ENCODE measurements around the gene GNB1L.
"Not testable (repeated sequence)": the region's sequence is repeated elsewhere in the genome, so short reads cannot be mapped to it uniquely, and the experiment has no call there.

The GNB1L gene

DNA sequence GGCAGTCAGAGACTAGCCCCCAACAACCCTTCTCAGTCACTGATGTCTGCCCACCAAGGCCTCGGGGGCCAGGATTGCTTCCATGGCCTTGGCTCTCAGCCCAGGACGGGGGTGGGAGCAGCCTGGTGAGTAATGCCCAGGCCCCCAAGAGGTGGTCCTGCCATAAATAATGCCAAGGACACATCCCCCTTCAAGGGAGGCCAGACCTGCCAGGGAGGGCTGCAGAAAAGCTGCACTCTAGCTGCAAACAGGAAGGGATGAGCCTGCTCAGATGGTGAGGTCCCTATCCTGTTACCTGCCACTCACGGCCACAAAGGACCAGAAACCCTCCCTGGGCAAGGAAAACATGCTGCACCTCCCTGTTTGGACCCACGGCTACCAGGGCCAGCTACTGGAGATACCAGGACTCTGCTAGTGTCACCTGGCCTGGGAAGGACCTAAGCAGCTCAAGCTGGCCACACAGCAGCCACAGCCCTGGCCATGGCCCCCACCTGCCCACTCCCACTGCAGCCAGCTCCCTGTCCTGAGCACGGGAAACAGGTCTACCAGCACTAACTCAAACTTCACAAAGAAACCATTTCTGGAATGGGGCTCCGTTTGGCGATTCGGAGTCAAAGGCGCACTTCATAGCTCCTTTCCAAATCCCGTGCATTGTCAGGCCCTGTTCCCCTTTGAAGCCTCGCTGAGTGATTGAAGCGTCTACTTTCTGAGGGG lies 12.1 kb downstream of the GNB1L start:
- no peak for DNase-seq

DNA sequence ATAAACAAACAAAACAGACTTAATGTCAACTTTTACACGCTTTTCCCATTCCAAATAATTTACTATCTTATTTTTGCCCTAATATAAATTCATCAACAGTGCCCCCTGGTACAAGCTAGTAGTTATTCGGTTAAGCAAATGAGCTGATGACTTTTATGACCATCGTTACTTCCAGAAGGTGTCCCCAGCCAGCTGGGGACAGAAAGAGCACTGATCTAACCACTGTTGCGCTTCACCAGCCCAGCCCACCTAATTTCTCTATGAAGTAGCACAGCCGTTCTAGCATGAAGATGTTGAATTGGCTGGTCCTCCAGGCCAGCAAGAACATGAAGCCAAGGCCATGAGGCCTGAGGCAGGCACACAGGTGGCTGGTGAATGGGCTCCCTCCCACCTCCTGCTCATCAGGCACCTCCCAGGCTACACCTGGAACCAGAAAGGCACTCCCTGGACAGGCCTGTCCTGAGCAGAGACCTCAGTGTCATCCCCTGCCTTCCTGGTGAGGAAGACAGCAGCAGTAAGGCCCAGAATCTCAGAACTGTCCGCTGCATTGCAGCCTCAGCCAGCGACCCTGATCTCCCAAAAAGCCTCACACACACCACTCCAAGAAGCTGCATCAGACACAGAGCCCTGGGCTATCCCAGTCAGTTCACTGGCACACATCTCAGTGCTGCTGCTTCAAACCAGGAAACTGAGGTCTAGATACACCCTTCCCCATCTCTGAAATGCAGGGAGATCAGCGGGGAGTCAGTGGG lies 12.9 kb downstream of the GNB1L start:
- DNase-seq, result no peak

- no peak for DNase-seq
Observed at GRCh38 chr22:19840955-19841640, 13.6 kb downstream of the GNB1L start.

- DNase-seq, result no peak
Observed at GRCh38 chr22:19840059-19840458, 14.6 kb downstream of the GNB1L start.

GRCh38 chr22:19837915-19838314 lies 16.8 kb downstream of the GNB1L start:
- DNase-seq, result no peak

DNA sequence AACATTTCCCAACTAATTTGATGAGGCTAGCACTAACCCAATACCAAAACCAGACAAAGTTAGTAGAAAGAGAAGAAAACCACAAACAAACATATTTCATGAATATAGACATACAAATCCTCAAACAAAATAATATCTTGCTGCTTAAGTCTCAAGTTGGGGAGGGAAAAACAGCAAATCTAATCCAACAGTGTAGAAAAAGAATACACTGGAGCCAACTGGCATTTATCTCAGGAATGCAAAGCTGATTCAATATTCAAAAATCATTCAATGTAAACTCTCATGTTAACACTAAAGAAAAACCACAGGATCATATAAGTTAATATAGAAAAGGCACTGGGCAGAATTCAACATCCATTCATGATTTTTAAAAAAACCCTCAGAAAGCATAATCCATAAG lies 18.2 kb downstream of the GNB1L start:
- no peak for DNase-seq

- DNase-seq, result no peak
Observed at GRCh38 chr22:19834599-19834998, 20.1 kb downstream of the GNB1L start.

- not testable (repeated sequence) for DNase-seq
Observed at GRCh38 chr22:19833327-19833726, 21.3 kb downstream of the GNB1L start.

GRCh38 chr22:19832476-19833108 lies 22.1 kb downstream of the GNB1L start:
- DNase-seq, result no peak

- not testable (repeated sequence) for DNase-seq
Observed at GRCh38 chr22:19831979-19832378, 22.7 kb downstream of the GNB1L start.

- no peak for DNase-seq
Observed at GRCh38 chr22:19831016-19831415, 23.7 kb downstream of the GNB1L start.

GRCh38 chr22:19828035-19828401 lies 26.7 kb downstream of the GNB1L start:
- no peak for DNase-seq

GRCh38 chr22:19827341-19828034 lies 27.2 kb downstream of the GNB1L start:
- DNase-seq, result no peak

DNA sequence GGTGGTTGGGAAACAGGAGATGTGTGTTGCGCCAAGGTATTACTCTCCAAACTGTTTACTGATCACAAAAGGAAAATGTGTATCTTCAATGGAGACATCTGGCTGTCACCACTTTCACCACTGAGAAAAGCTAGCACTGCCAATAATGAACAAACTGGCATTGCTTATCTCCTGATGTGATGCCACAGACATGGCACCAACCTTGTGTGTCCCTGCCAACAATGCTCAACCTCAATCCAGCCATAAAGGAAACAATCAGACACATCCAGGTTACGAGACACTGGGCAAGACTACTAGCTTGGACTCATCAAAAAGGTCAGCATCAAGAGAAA lies 28.1 kb downstream of the GNB1L start:
- DNase-seq, result no peak

- DNase-seq, result no peak
Observed at GRCh38 chr22:19825904-19826618, 28.6 kb downstream of the GNB1L start.

DNA sequence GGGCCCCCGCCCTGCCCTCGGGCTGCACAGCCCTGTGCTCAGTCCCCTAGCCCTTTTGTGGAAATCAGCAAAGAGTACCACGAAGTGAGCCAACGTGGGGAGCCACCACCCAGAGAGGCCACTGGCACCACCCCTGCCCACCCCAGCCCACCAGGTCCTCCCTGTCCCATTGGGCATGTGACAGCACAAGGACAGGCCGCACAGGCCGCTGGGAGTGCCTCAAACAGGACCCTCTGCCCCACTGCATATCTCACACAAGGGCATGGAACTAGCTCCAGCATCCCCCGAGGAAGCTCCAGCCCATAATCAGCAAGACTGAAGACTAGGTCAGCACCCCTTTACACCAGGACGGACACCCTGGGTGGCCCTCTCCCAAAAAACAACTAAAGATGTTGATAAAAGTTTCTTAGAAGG lies 29.7 kb downstream of the GNB1L start:
- DNase-seq, result no peak

DNA sequence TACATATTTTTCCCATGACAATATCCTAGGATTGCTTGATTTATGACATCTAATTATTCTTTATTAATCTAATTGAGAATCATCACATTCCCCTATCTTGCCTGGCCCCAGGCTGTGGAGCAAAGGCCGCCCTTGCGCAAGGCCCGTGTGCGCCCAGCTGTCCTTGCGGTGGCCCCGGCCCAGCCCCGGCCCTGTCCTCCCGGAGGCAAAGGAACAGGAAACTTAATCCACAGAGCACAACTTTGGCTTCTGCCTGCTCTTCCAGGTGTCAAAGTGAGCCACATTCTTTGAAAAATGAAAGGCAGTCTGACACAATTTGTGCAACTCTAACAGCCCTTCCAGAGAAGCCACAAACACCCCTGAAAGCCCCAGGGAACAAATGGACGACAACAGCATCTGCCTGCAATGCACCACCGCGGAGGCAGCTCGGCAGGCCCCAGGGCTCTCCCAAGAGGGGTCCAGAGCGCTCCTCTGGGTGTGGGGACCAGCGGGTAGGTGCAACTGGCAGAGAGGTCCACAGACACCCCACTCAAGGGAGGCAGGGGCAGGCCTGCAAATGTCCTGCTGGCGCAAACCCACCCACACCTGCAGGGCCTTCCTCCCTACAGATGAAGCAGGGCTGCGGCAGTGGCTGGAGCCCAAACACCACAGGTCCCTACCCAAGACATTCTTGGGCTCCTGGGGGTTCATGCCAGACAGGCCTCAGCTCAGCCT lies 30.3 kb downstream of the GNB1L start:
- no peak for DNase-seq

DNA sequence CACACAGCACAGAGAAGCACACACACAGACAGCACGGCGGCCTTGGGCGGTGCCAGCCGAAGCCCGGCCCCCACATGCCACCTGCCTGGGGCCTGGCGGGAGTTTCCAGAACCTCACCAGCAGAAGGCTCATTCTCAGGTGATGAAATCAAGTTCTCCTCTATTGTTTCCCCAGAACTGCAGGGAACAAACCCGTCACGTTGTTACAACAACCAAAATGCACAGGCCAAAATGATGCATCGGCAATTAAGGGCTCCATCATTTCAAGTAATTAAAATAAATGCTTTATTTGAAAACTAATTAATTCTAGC lies 30.8 kb downstream of the GNB1L start:
- no peak for DNase-seq

GRCh38 chr22:19823191-19823901 lies 31.3 kb downstream of the GNB1L start:
- no peak for DNase-seq

DNA sequence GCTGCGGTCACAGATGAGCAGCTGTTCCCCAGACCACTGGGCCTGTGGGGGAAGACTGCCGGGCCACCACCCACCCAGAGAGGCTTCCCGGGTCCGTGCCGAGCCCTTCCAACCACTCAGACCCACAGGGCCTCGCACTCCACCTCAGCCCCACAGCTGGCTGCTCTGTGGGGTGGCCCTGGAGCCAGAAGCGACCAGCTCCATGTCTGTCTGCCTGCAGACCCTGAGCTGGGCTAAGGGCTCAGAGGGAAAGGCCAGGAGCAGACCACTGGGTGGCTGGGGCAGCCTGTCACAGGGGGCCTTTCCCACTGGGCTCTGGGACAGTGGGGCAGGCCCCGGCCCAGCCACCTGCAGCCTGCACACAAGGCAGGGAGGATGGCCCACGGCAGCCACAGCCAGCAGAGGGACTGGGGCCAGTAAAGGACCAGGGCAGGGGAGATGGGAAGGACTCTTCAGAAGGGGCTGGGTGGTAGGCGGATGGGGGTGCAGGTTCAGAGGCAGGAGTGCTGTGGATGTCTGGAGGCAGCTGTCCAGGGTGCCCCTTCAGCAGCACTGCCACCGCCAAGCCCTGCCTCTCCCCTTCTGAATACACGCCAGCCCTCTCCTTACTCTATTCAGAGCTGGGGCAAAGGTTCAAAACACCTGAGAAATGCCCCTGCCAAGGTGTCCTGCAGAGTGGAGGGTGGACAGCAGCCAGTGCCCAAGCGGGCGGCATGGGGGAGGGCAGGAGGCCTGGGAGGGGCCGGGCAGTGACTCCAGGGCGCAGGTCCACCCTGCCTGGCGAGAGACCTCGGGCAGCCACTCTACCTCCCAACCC lies 32.2 kb downstream of the GNB1L start:
- DNase-seq, result no peak
